Activated CD4-positive, alpha-beta T cell treated with anti-CD3 and anti-CD28 coated beads, Interleukin-2, amount 50 U/mL, for 1 hour (primary cell): ENCODE results near the gene TERT.
"Not testable (repeated sequence)": the region's sequence is repeated elsewhere in the genome, so short reads cannot be mapped to it uniquely, and the experiment has no call there.

Experiments used
- DNase-seq: peaks from one replicate; pipeline ENCODE4 v3.0.0-alpha.2; 2020

Gene TERT

DNA sequence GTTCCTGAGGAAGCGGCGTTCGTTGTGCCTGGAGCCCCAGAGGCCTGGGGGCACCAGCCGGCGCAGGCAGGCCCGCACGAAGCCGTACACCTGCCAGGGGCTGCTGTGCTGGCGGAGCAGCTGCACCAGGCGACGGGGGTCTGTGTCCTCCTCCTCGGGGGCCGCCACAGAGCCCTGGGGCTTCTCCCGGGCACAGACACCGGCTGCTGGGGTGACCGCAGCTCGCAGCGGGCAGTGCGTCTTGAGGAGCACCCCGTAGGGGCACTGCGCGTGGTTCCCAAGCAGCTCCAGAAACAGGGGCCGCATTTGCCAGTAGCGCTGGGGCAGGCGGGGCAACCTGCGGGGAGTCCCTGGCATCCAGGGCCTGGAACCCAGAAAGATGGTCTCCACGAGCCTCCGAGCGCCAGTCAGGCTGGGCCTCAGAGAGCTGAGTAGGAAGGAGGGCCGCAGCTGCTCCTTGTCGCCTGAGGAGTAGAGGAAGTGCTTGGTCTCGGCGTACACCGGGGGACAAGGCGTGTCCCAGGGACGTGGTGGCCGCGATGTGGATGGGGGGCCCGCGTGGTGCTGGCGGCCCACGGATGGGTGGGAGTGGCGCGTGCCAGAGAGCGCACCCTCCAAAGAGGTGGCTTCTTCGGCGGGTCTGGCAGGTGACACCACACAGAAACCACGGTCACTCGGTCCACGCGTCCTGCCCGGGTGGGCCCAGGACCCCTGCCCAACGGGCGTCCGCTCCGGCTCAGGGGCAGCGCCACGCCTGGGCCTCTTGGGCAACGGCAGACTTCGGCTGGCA, 1.3 kb downstream of the TERT start:
- no peak for DNase-seq

DNA sequence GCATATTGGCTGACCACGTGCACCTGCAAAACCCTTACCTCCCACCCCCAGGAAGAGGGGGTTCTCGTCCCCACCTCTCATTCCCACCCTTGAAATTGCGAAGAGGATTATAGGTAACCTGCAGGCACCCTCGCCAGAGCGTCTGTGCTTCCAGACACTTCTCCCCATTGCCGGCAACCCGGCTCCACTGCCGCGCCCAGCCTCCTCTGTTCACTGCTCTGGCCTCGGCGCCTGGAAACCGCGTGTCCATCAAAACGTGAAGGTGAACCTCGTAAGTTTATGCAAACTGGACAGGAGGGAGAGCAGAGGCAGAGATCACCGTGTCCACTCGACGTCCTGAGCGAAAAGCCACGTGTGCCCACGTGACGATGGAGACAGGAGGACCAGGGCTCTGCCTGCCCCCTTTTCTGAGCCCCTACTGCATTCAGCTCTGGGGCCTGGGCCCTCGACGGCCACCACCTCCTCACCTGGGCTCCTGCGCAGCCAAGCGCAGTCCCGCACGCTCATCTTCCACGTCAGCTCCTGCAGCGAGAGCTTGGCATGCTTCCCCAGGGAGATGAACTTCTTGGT, 1.9 kb downstream of the TERT start:
- DNase-seq = no peak

DNA sequence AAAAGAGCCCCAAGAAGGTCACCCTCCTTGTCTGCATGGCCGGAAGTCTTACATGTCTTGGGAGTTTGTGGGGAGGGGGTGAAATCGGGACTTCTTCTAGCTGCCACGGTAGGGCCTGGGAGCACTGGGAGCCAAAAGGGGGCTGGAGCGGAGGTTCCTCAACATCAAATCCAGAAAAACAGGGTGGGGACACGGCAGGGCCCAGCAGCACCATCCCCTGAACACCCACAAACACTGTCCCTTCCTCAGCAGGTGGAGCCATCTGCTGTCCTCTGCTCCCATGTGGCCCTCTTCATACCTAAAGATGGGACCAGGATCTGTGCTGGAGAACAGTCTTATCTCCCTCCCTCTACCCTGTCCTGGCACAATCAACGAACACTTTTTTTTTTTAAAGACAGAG, 2.7 kb downstream of the TERT start:
- DNase-seq = no peak

DNA sequence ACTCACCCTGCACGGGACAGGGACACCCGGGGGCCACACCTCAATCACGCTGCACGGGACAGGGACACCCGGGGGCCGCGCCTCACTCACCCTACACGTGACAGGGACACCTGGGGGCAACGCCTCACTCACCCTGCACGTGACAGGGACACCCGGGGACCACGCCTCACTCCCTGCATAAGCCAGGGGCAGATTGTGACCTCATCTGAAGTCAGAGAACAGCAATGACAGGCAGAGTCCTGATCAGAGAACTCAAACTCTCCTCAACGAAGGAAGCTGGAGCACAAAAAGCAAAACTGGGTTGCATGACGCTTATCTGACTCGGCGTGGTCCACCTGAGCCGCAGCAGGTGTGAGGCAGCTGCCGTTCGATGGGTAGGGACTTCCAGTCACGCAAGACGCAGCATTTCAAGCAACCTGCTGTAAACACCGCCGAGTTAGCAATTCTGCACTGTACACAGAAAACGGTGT, 3.2 kb downstream of the TERT start:
- no peak for DNase-seq

DNA sequence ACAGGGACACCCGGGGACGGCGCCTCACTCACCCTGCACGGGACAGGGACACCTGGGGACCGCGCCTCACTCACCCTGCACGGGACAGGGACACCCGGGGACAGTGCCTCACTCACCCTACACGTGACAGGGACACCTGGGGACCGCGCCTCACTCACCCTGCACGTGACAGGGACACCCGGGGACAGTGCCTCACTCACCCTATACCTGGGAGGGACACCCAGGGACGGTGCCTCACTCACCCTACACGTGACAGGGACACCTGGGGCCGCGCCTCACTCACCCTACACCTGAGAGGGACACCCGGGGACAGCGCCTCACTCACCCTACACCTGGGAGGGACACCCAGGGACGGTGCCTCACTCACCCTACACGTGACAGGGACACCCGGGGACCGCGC, 3.9 kb downstream of the TERT start:
- not testable (repeated sequence) for DNase-seq

DNA sequence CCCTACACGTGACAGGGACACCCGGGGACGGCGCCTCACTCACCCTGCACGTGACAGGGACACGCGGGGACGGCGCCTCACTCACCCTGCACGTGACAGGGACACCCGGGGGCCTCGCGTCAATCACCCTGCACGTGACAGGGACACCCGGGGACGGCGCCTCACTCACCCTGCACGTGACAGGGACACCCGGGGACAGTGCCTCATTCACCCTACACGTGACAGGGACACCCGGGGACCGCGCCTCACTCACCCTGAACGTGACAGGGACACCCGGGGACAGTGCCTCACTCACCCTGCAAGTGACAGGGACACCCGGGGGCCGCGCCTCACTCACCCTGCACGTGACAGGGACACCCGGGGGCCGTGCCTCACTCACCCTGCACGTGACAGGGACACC, 5.3 kb downstream of the TERT start:
- DNase-seq = not testable (repeated sequence)

DNA sequence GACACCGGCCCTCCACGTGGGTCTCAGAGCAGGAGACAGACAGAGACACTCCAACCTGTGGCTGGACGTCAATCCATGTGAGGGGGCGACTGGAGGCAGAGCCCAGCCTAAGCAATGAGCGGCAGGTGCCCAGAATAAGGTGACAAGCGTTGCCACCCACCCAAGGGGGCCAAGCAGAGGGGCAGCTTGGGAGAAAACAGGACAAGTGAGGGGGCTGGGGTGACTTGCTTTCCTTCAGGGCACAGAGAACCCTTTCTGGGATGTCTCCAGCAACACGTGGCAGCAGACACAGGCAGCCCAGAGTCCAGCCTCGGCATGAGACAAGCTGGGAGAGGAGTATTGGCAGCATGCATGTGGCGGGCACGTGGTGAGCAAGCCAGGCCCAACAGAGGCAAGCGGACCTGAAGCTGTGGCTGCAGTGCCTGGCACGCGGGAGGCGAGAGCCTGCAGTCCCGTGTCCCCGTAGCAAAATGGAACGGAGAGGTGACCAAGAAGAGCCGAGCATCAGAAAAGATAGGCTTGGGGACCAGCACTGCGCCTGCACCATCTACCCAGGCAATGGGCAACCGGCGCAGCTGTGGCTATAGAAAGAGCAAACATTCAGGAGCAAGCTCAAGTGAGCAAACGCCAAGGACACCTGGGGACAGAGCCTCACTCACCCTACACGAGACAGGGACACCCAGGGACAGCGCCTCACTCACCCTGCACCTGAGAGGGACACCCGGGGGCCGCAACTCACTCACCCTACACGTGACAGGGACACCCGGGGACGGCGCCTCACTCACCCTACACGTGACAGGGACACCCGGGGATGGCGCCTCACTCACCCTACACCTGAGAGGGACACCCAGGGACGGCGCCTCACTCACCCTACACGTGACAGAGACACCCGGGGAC, 6.2 kb downstream of the TERT start:
- no peak for DNase-seq

DNA sequence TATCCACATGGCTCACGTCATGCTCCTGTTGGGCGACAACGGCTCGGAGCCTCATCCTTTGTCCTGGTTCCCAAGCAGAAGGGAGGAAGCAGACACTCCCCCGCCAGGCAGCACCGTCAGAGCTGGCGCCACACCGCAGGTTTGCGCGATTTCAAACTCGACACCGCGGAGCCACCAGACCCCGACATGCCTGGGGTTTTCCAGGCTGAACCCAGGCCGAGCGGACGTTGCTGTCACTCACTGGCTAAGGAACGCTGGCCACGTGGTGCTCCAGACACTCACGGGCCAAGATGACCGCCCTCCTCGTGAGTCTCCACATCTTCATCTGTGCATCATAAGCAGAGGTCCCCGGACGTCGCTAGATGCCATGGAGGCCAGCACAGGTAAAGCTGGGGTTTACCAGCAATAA, 9.0 kb downstream of the TERT start:
- DNase-seq = no peak

DNA sequence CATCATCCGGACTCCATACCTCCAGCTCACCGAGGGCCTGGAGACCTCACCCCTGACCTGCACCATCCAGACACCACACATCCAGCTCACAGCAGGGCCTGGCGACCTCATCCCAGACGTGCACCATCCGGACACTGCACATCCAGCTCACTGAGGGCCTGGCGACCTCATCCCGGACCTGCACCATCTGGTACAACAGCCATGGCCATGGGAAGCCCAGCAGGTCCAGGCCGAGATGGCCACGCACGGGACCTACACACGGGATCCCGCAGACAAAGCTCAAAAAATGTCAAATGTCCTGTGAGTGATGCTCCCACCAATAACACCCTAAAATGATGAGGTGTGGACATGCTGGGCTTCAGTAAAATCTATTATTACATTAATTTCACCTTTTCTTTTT, 9.7 kb downstream of the TERT start:
- DNase-seq = no peak

DNA sequence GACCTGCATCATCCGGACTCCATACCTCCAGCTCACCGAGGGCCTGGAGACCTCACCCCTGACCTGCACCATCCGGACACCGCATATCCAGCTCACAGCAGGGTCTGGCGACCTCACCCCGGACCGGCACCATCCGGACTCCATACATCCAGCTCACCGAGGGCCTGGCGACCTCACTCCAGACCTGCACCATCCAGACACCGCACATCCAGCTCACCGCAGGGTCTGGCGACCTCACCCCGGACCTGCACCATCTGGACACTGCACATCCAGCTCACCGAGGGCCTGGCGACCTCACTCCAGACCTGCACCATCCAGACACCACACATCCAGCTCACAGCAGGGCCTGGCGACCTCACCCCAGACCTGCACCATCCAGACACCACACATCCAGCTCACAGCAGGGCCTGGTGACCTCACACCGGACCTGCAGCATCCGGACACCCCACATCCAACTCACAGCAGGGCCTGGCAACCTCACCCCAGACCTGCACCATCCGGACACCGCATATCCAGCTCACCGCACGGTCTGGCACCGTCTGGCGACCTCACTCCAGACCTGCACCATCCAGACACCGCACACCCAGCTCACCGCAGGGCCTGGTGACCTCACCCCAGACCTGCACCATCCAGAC, 10.4 kb downstream of the TERT start:
- DNase-seq = not testable (repeated sequence)

DNA sequence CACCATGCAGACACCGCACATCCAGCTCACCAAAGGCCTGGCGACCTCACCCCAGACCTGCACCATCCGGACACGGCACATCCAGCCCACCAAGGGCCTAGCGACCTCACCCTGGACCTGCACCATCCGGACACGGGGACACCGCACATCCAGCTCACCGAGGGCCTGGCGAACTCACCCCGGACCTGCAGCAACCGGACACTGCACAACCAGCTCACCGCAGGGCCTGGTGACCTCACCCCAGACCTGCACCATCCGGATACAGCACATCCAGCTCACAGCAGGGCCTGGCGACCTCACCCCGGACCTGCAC, 11.2 kb downstream of the TERT start:
- DNase-seq = not testable (repeated sequence)

DNA sequence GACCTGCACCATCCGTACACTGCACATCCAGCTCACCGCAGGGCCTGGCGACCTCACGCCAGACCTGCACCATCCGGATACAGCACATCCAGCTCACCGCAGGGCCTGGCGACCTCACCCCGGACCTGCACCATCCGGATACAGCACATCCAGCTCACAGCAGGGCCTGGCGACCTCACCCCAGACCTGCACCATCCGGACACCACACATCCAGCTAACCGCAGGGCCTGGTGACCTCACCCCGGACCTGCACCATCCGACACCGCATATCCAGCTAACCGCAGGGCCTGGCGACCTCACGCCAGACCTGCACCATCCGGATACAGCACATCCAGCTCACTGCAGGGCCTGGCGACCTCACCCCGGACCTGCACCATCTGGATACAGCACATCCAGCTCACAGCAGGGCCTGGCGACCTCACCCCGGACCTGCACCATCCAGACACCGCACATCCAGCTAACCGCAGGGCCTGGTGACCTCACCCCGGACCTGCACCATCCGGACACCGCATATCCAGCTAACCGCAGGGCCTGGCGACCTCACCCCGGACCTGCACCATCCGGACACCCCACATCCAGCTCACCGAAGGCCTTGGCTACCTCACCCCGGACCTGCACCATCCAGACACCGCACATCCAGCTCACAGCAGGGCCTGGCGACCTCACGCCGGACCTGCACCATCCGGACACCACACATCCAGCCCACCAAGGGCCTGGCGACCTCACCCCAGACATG, 11.7 kb downstream of the TERT start:
- not testable (repeated sequence) for DNase-seq

DNA sequence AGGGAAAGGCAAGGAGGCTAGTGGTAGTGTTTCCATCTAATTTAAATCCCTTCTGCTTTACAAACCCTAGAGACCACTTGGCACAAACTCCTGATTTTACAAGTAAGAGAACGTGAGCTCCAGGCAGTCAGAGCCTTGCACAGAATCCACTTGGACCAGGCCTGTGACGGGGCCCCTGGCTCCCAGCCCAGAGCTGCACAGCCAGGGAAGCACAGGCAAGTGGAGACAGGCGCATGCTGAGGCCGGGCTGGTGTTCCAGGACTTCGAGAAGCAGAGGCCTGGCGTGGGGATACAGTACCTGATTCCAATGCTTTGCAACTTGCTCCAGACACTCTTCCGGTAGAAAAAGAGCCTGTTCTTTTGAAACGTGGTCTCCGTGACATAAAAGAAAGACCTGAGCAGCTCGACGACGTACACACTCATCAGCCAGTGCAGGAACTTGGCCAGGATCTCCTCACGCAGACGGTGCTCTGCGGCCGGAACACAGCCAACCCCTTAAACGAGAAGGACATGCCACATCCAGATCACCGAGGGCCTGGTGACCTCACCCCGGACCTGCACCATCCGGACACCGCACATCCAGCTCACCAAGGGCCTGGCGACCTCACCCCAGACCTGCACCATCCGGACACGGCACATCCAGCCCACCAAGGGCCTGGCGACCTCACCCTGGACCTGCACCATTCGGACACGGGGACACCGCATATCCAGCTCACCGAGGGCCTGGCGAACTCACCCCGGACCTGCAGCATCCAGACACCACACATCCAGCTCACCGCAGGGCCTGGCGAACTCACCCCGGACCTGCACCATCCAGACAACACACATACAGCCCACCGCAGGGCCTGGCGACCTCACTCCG, 12.5 kb downstream of the TERT start:
- DNase-seq = no peak

DNA sequence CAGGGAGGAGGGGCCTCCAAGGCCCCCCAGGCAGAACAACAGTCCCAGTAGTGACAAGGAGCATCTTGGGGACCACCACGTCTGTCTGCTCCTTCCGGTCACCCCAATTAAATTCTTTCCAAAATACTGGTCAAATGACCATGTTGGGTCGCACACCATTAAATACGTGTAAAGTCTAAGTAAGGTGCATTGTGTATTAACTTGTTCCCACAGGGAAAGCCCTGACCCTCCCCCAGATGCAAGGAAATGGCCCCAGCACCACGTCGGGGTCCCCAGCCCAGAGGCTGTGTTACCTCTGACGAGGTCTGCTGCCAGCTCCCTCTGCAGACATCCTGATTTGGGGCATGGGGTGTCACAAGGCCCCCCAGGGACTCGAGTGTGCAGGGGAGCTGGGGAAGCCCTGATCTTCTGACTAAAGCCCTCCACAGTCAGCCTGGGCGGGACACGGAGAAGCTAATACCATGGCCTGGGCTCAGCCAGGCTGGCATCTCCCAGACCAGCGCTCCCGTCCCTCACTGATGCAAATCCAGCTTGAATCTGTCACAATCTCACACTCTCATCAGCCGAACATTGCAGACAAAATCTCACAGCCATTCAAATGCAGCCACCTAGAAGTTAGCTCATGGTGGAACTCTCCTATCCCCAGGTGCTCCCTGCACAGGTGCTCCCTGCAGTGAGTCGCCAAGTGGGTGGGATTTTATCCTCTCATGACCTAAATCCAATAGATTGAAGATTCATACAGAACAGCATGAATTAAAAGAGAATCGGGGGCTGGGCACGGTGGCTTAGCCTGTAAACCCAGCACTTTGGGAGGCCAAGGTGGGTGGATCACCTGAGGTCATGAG, 13.6 kb downstream of the TERT start:
- no peak for DNase-seq

DNA sequence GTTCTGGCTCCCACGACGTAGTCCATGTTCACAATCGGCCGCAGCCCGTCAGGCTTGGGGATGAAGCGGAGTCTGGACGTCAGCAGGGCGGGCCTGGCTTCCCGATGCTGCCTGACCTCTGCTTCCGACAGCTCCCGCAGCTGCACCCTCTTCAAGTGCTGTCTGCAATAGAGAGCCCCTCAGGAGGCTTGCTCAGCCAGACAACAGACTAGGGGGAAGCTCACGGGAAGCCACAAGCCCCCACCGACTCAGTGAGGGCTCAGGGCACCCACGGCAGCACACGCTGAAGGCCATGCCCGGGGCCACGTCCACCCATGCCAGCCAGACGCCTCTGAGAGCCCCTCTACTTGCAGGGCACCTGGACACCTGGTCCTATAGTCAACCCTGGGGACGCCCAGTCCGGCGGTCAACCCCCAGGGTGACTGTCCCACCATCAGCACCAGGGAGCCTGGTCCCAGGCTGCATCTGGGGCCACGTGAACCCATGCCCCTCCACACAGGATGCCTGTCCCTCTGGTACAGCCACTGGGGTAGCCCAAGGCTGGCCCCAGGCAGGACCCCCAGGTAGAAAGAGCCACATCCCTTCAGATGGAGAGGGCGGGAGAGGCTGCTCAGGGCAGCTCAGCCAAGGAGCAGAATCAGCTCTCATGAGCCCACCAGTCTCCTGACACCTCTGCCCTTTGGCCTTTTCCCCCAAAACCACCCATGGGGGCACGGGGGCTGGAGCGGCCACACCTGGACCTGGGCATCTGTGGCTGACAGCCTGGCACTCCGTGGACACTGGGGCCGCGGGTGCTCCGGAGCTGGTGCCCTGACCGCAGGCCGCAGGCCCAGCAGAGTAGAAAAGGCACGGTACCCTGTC, 14.5 kb downstream of the TERT start:
- no peak for DNase-seq

DNA sequence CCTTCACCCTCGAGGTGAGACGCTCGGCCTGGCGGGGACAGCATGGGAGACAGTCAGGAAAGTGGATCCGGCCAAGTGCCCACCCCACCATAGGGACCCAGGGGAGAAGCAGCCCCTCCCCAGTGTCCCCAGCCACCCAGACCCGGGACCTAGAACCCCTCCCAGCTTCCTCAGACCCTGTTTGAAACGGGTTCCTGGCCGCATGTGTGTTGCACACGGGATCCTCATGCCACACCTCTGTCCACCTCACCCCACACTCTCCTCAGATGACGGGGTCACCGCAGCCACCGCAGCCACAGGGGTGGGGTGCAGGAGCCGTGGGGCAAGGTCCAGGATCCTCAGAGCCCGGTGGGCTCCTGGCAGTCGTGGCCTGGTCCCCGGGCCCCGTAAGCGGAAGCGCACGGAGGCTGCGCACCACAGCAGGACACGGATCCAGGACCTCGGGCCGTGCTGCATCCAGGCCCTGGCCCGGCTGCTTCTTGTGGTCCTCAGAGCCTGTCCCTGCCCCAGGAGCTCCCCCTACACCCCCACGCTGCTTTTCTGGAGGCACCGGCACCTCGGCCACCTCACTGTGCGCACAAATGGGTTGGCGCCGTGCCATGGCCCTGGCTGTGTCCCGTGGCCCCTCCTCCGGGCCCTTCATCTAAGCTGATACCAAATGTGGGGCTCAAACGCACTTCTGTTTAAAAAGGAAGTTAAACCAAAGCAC, 15.3 kb downstream of the TERT start:
- DNase-seq = no peak

DNA sequence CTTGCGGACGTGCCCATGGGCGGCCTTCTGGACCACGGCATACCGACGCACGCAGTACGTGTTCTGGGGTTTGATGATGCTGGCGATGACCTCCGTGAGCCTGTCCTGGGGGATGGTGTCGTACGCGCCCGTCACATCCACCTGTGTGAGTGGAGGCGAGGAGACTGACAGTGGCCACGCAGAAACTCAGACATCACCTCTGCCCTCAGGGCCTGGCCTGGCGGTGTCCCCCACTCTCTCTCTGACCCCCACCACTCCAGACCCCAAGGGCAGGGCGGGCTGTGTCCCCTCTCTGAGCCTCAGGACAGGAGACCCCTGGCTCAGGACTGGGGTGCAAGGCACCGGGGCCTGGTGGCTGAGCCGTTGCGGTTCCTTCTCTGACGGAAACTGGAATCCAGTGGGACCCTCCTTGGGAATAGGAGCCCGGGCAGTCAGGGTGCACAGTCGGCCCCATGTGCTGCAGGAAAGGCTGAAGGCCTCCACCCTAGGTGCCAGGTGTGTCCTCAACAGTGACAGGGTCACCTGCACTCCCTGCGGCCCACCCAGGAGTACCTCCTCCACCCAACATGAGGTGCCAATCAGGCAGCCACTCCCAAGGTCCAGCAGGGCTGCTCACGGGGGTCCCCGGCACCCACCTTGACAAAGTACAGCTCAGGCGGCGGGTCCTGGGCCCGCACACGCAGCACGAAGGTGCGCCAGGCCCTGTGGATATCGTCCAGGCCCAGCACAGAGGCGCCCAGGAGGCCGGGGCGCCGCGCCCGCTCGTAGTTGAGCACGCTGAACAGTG, 16.0 kb downstream of the TERT start:
- no peak for DNase-seq

DNA sequence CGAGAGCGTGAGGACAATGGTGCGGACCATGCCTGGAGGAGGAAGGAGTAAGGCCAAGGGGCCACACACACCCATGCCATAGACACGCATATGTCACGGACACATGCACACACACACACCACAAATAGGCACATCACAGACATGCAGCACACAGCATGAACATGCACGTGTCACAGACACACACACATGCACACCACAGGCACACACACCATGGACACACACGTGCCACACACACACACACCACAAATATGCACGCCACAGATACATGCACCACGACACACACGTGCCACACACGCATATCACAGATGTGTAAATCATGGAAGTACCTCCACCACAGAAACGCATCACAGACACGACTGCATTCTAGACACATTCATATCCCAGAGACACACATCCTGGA, 16.7 kb downstream of the TERT start:
- no peak for DNase-seq
